GM23338 (cell line): Measurements from ENCODE around the gene MAD1L1. TPM values are rescaled to one million over a fixed set of nuclear protein-coding genes. Genes with fewer than 3 reads are reported as not detected.
"Not testable (repeated sequence)": the region's sequence is repeated elsewhere in the genome, so short reads cannot be mapped to it uniquely, and the experiment has no call there.

ENCODE experiments used
- ATAC-seq: fragments of 200-7000 bp; cut with Tn5 transposase; 3 replicates; pipeline ENCODE4 v1.9.1; 2020
- DNase-seq: peaks from one replicate; pipeline ENCODE4 v3.0.0-alpha.2; 2015; ENCODE audit warnings: low spot score
- H2AFZ ChIP-seq: fragments of 200-600 bp; sonication (generic); 2 replicates; pipeline ENCODE4 v1.8.0; 2016; ENCODE audit warnings: antibody characterized with exemption, mild to moderate bottlenecking, moderate library complexity
- H3F3A ChIP-seq: fragments of 200-600 bp; sonication (generic); replicated peaks from 2 replicates; pipeline ENCODE4 v1.8.0; 2017; ENCODE audit warnings: antibody characterized with exemption, mixed run types, low read depth
- H3K27ac ChIP-seq: fragments of 200-600 bp; sonication (generic); 2 replicates; pipeline ENCODE4 v1.6.1; 2016; ENCODE audit warnings: low read depth
- H3K27me3 ChIP-seq: fragments of 200-600 bp; sonication (generic); 2 replicates; pipeline ENCODE4 v1.8.0; 2016; ENCODE audit warnings: mild to moderate bottlenecking, mixed run types, moderate library complexity; ENCODE audit not compliant: insufficient read depth
- H3K36me3 ChIP-seq: fragments of 200-600 bp; sonication (generic); 2 replicates; pipeline ENCODE4 v1.8.0; 2016; ENCODE audit warnings: mild to moderate bottlenecking; ENCODE audit not compliant: insufficient read depth
- H3K4me1 ChIP-seq: fragments of 200-600 bp; sonication (generic); 2 replicates; pipeline ENCODE4 v1.8.0; 2016; ENCODE audit warnings: mild to moderate bottlenecking, moderate library complexity; ENCODE audit not compliant: insufficient read depth
- H3K4me2 ChIP-seq: fragments of 200-600 bp; sonication (generic); 2 replicates; pipeline ENCODE4 v1.7.1; 2017; ENCODE audit warnings: mixed run types
- H3K4me3 ChIP-seq: fragments of 200-600 bp; sonication (generic); 2 replicates; pipeline ENCODE4 v1.6.1; 2016; ENCODE audit warnings: mixed run types
- H3K79me2 ChIP-seq: fragments of 200-600 bp; sonication (generic); replicated peaks from 2 replicates; pipeline ENCODE4 v1.8.0; 2017; ENCODE audit warnings: mild to moderate bottlenecking; ENCODE audit not compliant: insufficient read depth
- H3K9me2 ChIP-seq: fragments of 200-600 bp; sonication (generic); 2 replicates; pipeline ENCODE4 v1.8.0; 2017; ENCODE audit not compliant: insufficient read depth
- H4K20me1 ChIP-seq: fragments of 200-600 bp; sonication (generic); replicated peaks from 2 replicates; pipeline ENCODE4 v1.8.0; 2017; ENCODE audit warnings: mild to moderate bottlenecking; ENCODE audit not compliant: insufficient read depth
- H3K27ac Mint-ChIP-seq: 2 replicates; pipeline ENCODE4 v1.8.0; 2020; ENCODE audit warnings: inconsistent platforms, mild to moderate bottlenecking, moderate library complexity, mixed read lengths
- H3K27me3 Mint-ChIP-seq: 3 replicates; pipeline ENCODE4 v1.8.0; 2022; ENCODE audit warnings: low read depth, mild to moderate bottlenecking, moderate library complexity, mixed read lengths, inconsistent platforms; ENCODE audit not compliant: insufficient read depth, poor library complexity
- H3K36me3 Mint-ChIP-seq: 3 replicates; pipeline ENCODE4 v1.8.0; 2021; ENCODE audit warnings: low read depth, mild to moderate bottlenecking, inconsistent platforms, moderate library complexity, mixed read lengths
- H3K4me1 Mint-ChIP-seq: 3 replicates; pipeline ENCODE4 v1.8.0; 2020; ENCODE audit warnings: mild to moderate bottlenecking, inconsistent platforms, mixed read lengths
- H3K4me3 Mint-ChIP-seq: 3 replicates; pipeline ENCODE4 v1.8.0; 2021; ENCODE audit warnings: moderate library complexity, mild to moderate bottlenecking, inconsistent platforms, mixed read lengths
- H3K9me3 Mint-ChIP-seq: 3 replicates; pipeline ENCODE4 v1.8.0; 2020; ENCODE audit warnings: moderate library complexity, mild to moderate bottlenecking, inconsistent platforms, mixed read lengths
- CTCF ChIP-seq, 2 experiments: fragments of 200-600 bp in 1 of 2; sonication (generic) in 1 of 2; conservative IDR thresholded peaks; 2 replicates each; pipeline versions ENCODE4 v1.5.1 to v1.6.1; 2016 to 2017; ENCODE audit warnings: antibody characterized with exemption in 2 of 2, low read depth in 2 of 2, mild to moderate bottlenecking in 2 of 2, moderate library complexity in 1 of 2
- ETS1 ChIP-seq: IDR thresholded peaks from 2 replicates; pipeline ENCODE4 v1.6.1; 2016; ENCODE audit warnings: antibody characterized with exemption
- EZH2phosphoT487 ChIP-seq: fragments of 200-600 bp; sonication (generic); IDR thresholded peaks from one replicate; pipeline ENCODE4 v1.8.1; 2018; ENCODE audit warnings: antibody characterized with exemption; ENCODE audit not compliant: unreplicated experiment
- ZNF331 ChIP-seq: fragments of 250-450 bp; sonication (Bioruptor Pico); IDR thresholded peaks from 2 replicates; pipeline ENCODE4 v1.5.0; 2020; ENCODE audit warnings: low read depth, mild to moderate bottlenecking, moderate library complexity
- polyA plus RNA-seq: library from polyadenylated mRNA; unstranded; fragments of >200 nt; fragmentation: Nextera tagmentation; extraction: Ambion mirVana; gene quantifications from 2 replicates; pipeline ENCODE4 v1.2.1, GENCODE V29; 2016
- total RNA-seq: library from RNA; depleted of rRNA; stranded (reverse); fragments of >200 nt; shearing (Covaris generic); gene quantifications from 2 replicates; pipeline ENCODE4 v1.2.3, GENCODE V29; 2014

The MAD1L1 gene
- total and polyA plus RNA-seq, 2 experiments from 2014 or later: 40.3 to 59.3 TPM

- not testable (repeated sequence) for H2AFZ ChIP-seq, H3K27ac Mint-ChIP-seq, H3K36me3 ChIP-seq, DNase-seq, H3K79me2 ChIP-seq, H3K9me3 Mint-ChIP-seq, H3K36me3 Mint-ChIP-seq, H3K27me3 ChIP-seq, H3K4me1 ChIP-seq, H3F3A ChIP-seq, H3K4me3 ChIP-seq, H3K9me2 ChIP-seq, H3K4me2 ChIP-seq, H3K27ac ChIP-seq, ATAC-seq, H4K20me1 ChIP-seq, H3K4me3 Mint-ChIP-seq
- Mint-ChIP-seq H3K27me3 (peaks cover 11% of the 10 kb centered on the region), H3K4me1 (peaks cover 14% of the 10 kb centered on the region)
These were observed 416.3 kb downstream of the MAD1L1 start for GRCh38 chr7:1816451-1816850.

- H3K9me2 ChIP-seq, H2AFZ ChIP-seq, H4K20me1 ChIP-seq, H3K36me3 ChIP-seq, H3K27me3 ChIP-seq, H3K4me3 ChIP-seq, H3K9me3 Mint-ChIP-seq, H3K4me2 ChIP-seq, H3K79me2 ChIP-seq, H3F3A ChIP-seq, DNase-seq, ATAC-seq, H3K27ac Mint-ChIP-seq, H3K36me3 Mint-ChIP-seq, H3K27ac ChIP-seq, H3K4me3 Mint-ChIP-seq, H3K4me1 ChIP-seq: not testable (repeated sequence)
- Mint-ChIP-seq H3K4me1 (peaks cover 14% of the 10 kb centered on the region), H3K27me3 (peaks cover 11% of the 10 kb centered on the region)
These were observed 417.0 kb downstream of the MAD1L1 start for GRCh38 chr7:1815551-1816281.

- no peaks in the 10 kb centered on the region for H3K27me3 ChIP-seq
- H3K9me3 Mint-ChIP-seq: no peaks in the 10 kb centered on the region
- TF ChIP-seq ETS1 (no peak), EZH2phosphoT487 (no peak), CTCF (conservative IDR thresholded peaks at IDR 0.05; ENCODE audit: low read depth in 2 of 2) (no peak), ZNF331 (CRISPR knock-in tag) (no peak)
- DNase-seq (no peak), ATAC-seq (no peak)
- H3F3A ChIP-seq: no peaks in the 10 kb centered on the region
- no peaks in the 10 kb centered on the region for H3K79me2 ChIP-seq
- no peak overlapping the region for H3K27ac Mint-ChIP-seq
- H3K4me3 ChIP-seq: no peak overlapping the region
- no peak overlapping the region for H2AFZ ChIP-seq
- peaks cover 11% of the 10 kb centered on the region for H3K27me3 Mint-ChIP-seq
- no peaks in the 10 kb centered on the region for H3K4me1 ChIP-seq
- H3K9me2 ChIP-seq: no peaks in the 10 kb centered on the region
- H3K27ac ChIP-seq: no peak overlapping the region
- no peaks in the 10 kb centered on the region for H4K20me1 ChIP-seq
- H3K4me2 ChIP-seq: no peak overlapping the region
- H3K4me3 Mint-ChIP-seq: no peak overlapping the region
- H3K36me3 ChIP-seq: no peaks in the 10 kb centered on the region
- peaks cover 14% of the 10 kb centered on the region for H3K4me1 Mint-ChIP-seq
- no peaks in the 10 kb centered on the region for H3K36me3 Mint-ChIP-seq
These were observed 417.7 kb downstream of the MAD1L1 start for GRCh38 chr7:1815051-1815481.
